HG02840 (cell line): Measurements from ENCODE around the gene MAP4K5.

Experiments used
- ATAC-seq: cut with Tn5 transposase; IDR thresholded peaks from one replicate; pipeline ENCODE4 v1.9.1; 2021; ENCODE audit warnings: mild to moderate bottlenecking, moderate library complexity, moderate number of reproducible peaks; ENCODE audit not compliant: unreplicated experiment, low FRiP score

The MAP4K5 gene

DNA sequence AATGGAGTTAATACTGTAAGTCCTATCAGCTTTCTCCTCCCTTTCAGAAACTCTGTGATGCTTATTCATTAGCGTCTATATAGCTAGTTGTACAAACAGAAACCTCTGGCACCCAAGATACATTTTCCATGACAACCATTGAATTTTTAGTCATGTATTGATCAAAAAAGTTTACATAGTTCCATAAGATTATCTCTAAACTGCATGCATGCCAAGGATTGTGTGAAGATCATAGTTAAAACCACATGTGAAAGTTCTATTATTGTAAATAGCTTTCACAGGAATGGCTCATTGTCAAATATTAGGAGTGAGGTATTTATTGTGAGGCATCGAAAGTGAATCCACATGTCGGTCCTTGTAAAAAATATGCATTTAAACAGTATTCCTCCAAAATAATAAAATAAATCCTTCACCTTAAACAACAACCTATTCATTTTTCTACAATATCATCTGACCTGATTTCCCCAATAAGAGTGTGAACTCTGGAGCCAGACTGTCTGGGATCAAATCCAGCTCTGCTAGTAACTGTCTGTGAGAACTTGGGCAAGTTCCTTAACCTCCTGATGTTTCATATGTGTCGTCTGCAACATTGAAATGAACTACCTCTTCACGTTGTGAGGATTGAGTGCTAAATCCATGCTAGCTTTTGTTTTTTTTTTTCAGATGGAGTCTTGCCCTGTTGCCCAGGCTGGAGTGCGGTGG lies 125.1 kb downstream of the MAP4K5 start:
- no peak for ATAC-seq

DNA sequence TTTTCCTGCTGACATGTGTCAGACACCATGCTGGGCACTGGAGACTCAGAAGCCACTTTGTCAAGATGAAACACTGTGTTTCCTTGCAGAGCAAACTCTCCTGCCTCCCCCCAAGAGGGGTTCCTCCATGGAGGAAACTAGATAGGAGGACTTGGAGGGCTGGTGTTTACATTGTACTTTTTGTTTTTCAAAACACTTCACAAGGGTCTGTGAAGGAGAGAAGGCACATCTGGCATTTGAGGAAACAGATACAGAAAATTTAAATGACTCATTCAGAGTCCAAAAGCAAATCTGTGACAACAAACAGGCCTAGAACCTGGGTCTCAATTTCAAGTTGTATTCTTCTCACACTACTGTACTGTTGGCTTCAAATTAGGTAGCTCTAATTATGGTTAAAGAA lies 128.9 kb downstream of the MAP4K5 start:
- ATAC-seq: no peak

DNA sequence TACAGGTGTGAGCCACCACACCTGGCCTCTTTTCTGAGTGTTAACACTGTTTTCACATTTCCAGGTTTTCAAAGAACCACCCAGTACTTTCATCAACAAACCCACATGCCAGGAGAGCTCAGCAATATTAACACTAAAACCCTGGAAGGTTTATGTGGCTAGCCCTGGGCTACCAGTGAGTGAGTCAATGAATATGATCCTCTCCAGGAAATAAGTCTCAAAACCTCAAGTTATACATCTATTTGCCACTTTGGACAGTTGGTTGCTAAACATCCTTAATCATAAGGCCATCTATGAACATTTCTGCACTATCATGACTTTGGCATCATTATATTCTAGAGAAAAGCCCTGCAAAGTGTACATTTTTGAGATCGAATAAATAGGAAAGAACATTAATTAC lies 129.4 kb downstream of the MAP4K5 start:
- ATAC-seq: no peak

DNA sequence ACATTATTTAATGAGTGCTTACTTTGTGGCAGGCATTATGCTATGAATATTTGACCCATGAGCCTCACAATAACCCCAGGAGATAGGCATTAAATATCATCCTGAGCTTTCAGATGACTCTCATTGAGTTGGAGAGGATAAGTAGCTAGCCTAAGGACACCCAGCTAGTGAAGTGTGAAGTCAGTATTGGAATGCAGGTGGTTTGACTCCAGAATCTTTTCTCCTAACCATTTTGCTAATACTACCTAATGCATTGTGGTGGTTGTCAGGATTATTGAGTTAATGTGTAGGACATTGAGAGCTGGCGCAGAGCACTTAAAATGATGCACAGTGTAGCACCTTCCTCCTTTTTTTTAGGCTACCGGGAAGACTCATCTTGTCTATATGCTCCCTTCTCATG lies 131.9 kb downstream of the MAP4K5 start:
- ATAC-seq: no peak

DNA sequence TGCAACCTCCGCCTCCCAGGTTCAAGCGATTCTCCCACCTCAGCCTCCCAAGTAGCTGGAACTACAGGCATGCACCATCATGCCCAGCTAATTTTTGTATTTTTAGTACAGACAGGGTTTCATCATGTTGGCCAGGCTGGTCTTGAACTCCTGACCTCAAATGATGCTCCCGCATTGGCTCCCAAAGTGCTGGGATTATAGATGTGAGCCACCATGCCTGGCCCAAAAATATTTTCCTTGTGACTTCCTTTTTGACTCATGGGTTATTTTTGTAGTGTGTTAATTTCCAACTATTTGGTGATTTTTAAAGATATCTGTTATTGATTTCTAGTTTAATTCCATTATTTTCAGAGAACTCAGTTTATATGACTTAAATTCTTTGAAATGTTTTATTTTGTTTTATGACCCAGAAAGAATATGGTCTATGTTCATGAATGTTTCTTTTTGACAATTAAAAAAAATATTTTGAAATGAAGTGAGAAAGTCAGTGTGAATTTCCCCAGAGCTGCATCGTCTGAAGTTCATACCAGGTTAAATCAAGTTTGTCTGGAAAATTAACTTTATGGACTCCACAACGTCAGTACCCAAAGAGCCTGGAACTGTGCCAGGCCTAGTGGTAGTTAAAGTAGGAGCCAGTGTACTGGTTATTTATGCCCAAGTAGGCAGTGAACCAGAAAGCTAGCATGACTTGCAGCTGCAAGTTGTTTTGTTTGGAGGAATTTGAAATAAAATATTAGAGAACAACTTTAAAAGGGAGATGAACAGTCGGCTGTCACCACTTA lies 132.9 kb downstream of the MAP4K5 start:
- no peak for ATAC-seq

DNA sequence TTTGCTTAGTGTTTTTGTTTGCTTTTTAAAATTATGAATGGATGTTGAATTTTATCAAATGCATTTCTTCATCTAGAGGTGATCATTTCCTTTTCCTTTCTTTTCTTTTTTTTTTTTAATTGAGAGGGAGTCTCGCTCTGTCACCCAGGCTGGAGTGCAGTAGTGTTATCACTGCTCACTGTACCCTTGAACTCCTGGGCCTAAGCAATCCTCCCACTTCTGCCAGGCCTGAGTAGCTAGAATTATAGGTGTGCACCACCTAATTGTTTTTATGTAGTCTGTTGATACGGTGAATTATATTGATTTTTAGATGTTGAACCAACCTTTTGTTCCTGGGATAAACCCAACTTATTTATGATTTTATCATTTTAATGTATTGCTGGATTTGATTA lies 134.2 kb downstream of the MAP4K5 start:
- ATAC-seq: no peak

DNA sequence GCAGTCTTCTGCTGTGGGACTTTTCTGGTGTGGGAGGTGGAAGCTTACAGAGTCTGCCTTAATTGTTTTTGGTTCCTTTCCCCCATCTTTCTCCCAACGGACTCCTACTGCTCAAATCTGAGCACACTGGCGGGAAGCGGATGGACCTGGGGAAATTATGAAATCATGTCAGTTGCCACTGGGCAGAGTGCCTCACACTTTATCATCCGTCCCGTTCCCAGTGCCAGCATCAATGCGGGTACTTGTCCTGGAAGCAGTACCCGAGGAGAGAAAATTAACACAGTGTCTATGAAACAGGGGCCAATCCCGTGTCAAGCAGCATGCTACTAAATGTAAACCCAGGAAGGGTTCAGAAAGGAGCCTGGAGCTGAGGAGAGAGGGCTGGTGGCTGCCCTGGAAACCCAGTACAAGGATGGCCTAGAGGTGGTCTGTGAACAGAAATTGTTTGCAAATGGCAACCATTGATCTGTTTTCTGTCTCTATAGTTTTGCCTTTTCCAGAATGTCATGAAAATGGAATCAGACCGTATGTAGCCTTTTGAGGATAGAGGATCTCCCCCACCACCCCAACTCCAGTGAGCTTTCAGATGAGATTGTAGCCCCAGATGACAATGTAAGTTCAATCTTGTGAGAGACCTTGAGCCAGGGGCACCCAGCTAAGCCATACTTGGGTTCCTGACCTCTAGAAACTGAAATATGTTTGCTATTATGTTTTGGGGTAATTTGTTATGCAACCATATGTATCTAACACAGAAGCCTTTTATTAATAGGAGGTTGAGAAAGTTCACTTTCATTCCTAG lies 134.8 kb downstream of the MAP4K5 start:
- no peak for ATAC-seq

DNA sequence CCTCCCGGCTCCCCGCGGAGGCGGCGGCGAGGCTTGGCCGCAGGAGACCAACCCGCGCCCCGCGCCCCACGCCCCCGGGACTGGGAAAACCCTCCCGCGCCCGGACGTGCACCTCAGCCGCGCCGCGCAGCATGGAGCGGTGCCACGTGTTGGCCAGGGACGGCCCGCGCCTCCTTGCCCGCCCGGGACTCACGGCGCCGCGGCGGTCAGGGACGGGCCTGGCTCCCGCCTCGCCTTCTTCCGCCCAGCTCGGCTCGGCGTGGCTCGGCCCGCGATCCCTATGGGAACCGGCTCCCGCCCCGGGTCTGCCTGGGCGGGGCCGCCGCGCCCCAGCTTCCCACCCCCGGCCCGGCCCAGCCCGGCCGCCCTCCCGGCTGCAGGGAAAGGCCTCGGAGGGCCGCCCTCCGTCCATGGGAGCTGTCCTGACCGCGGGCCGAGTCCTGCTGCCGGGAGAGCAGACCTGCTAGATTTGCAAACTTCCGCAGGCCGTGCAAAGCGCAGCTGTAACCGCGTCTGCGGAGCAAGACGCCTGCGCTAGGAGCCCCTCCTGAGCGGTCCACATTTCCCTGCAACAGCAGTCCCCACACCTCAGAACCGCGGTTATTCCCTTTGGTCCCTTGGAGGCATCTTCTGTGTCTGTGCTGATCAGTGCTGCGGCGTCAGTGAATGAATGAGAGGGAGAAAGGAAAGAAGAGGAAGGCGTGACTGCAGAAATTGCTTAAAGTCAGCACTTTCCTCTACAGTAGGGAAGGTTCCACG lies 135.6 kb downstream of the MAP4K5 start, which contains the start of gene CDKL1:
Gene CDKL1, minus strand, starts transcription at position 251 of the 759 bp plus-strand sequence. CDS start 1,013 bp downstream, outside the sequence.
- peak; percentile 55 for ATAC-seq

DNA sequence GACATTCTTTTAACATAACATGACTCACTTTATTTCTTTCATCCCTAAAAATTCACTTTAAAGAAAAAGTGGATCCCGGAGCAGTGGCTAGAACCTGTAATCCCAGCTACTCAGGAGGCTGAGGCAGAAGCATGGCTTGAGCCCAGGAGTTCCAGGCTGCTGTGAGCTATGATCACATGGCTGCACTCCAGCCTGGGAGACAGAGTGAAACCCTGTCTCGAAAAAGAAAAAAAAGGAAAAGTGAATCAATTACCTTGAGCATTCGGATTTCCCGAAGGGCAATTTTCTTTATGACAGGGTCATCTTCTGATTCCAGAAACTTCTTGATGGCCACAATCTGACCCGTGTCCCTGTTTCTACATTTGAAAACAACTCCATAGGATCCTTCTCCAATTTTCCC lies 136.9 kb downstream of the MAP4K5 start:
- ATAC-seq: no peak

DNA sequence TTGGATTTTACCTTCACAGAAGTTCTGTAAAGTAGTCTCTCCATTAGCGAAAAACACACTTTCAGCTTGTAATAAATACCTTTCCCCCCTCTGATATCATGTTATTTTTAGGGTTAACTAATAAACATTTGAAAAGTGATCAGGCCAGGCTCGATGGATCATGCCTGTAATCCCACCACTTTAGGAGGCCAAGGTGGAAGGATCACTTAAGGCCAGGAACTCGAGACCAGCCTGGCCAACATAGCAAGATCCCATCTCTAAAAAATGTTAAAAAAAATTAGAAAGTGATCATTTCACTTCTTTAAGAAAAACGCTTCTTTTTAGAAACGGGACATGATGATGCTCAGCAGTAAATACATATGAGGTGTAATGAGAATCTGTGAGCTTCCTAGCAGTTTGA lies 137.7 kb downstream of the MAP4K5 start:
- no peak for ATAC-seq

DNA sequence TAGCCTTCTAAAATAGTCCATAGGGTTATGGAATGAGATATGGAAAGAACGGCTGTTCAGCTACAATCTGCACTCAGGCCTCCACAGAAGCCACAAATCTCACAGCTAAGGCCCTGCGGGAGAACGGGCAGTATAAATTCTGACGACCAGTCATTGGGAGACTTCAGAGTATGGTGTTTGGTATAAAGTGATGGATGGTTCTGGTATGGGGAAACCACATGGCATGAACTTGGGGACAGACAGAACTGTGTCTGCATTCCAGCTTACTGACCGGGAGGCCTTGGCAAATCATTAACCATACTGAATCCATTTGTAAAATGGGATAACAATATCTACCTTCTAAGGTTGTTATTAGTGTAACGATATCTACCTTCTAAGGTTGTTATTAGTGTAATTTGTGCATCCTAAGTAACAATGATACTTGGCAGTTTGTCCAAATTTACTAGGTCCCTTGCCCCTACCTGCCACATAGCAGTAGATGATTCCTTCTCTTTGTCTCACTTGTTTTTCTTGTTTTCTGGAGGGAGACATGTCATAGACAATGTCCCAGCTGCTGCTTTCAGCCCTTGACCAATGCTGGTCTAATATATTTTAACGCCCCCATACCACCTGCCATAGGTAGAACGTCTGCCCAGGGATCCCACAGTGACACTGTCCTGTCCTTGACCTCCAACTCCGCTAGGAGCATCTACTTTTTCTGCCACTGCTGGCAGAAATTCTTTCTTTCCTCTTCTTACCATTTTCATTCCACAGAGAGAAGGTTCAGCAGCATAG lies 142.5 kb downstream of the MAP4K5 start:
- no peak for ATAC-seq

DNA sequence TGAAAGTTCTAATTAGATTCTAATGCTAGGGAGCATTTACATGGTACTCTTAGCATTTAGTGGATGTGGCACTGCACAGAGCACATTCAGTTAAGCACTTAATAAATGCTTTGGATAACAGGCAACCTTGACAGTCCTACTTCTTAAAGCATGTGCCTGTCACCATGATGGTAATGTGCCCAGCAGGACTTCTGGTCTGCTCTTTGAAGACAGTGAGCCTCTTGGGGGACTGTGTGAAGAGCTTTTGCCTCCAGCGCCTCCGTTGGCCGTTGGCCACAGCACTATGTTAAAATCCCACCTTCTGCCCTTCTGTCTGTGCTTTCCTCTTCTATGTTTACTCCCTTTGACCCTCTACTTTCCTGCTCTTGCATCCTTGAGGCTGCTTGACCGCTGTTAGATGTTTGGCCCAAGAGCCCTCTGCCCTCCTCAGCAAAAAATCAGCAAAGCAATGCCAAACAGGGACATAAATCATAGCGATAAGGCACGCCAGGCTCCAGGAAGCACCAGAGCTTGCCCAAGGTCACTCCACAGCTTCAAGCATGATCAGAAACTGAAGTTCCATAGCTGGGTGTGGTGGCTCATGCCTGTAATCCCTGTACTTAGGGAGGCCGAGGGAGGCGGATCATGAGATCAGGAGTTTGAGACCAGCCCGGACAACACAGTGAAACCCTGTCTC lies 144.0 kb downstream of the MAP4K5 start:
- no peak for ATAC-seq

DNA sequence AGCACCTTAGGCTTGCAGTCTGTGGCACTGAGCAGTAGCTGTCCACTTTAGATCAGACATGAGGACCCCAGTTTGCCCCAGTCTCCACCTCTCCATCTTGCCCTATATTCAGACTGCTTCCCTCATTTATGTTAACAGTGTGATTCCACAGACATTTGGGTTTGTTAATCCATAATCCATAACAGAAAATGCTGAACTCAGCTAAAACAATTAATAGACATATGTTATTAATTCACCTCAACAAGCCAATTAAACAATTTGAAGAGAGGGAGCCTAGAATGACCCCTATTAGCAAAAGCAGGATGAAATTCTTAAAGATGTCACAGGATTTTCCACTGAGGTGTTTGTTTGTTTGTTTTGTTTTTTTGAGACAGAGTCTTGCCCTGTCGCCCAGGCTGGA lies 144.8 kb downstream of the MAP4K5 start:
- no peak for ATAC-seq

DNA sequence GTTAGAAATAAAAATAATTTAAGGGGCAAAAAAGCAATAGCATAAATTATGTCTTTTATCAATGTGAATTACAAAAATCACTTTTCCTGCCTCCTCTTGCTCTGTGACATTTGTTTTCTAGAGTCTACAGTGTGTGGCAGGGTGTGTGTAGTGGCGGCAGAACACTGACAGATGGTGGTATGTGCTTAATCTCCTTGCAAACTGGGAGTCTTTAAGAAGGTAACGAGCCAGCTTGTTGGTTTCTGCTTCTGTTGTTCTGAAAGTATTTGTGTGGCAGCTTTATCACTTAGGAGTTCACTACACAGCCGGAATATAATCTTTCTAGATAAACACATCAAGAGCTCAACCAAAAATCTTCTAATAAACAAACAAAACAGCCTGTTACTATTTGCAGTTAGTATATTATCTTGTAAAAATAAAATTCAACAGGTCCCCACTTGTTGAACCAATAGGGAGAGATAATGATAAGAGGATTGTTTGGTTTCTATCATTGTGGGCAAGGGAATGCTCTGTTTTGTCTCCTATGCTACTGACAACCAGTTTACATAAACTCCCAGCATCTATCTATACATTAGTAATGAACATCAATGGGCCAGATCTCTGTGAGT lies 148.6 kb downstream of the MAP4K5 start:
- ATAC-seq: no peak

DNA sequence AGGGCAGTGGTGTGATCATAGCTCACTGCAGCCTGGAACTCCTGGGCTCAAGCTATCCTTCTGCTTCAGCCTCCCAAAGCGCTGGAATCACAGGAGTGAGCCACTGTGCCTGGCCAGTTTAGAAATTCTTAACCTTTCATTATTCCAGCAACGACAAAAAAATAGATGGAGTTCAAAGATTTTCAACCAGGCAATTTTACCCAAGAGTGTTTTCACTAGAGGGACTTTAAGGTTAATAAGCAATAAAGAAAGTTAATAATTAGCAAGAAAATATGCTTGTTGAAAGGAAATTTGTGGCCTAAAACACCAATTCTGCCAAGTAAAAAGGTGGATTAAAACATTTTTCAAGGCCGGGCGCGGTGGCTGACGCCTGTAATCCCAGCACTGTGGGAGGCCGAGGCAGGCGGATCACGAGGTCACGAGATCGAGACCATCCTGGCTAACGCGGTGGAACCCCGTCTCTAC lies 150.5 kb downstream of the MAP4K5 start:
- ATAC-seq: no peak

DNA sequence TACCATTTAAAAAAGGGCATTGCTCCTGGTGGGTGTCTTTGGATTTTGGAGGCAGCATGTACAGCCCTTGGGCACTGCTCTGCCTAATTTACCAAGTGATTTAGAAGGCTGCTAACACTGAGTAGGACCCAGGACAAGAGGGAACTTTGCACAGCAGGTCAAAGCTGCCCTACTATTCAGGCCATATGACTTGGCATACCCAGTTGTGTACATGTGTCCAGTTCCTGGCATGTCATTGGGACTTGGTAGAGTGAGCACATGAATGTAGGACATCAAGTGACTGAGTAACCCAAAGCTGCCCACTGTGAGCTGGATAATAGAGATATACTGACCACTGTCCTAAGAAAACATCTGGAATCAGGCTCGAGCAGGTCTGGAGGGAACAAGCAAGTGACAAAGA lies 151.4 kb downstream of the MAP4K5 start:
- ATAC-seq: no peak

DNA sequence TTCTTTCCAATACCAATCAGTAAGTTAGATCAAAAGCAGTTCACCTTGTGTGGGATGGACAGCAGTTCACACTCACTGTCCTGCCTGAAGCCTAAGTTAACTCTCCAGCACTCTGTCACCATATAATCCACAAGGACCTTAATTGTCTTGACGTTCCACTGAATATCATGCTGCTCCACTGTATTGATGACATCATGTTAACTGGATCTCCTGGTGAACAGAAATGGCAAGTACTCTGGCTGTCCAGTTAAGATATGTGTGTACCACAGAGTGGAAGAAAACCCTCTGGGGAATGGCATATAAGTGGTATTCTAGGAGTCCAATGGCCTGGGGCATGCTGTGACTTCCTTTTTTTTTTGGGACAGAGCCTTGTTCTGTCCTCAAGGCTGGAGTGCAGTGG lies 151.9 kb downstream of the MAP4K5 start:
- ATAC-seq: no peak

DNA sequence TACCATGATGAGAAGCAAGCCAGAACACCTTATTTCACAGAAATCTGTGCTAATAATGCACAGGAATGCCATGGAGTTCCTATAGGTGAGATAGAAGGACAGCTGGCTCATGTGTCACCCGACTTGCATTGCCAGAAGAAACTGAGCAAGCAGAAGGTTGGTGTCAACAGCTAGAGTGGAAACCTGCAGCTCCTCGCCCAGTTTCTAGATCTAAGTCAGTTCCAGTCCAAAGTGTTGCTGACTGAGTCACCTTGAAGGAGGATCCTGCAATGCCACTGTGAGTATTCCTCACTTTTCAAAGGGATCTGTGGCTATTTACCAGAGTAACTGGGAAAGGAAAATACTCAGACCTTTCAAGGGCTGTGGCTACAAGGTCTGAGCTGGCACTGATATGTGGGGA lies 152.8 kb downstream of the MAP4K5 start:
- no peak for ATAC-seq
